ENCODE measurements around the gene CHP1.
"Not testable (repeated sequence)": the region's sequence is repeated elsewhere in the genome, so short reads cannot be mapped to it uniquely, and the experiment has no call there.

CHP1 gene

DNA sequence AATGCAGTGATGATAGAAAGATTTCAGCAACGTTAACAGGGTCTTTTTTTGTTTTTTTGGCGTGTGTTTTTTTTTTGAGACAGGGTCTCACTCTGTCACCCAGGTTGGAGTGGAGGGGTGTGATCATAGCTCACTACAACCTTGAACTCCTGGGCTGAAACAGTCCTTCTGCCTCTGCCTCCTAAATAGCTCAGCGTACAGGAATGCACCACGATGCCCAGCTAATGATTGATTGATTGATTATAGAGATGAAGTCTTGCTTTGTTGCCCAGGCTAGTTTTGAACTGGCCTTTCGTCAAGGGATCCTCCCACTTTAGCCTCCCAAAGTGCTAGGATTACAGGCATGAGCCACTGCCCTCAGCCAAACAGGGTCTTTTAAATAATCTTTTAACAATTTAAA lies 7.0 kb downstream of the CHP1 start:
- Histone ChIP-seq H3K27me3 (no peaks in the 10 kb centered on the region), H3K27ac (no peak overlapping the region), H3K4me3 (no peak overlapping the region), H3K9me3 (no peaks in the 10 kb centered on the region), H3K36me3 (peaks cover 0 to 13% (median 9%) of the 10 kb centered on the region in 3 donors), H3K4me1 (peaks cover 0 to 6% (median 0%) of the 10 kb centered on the region in 4 donors)
- intact Hi-C loops (cut with DNase I; ENCODE audit: low total_unique reads): no loop called here
- DNase-seq: no peak
- TF ChIP-seq, protein P1, sequence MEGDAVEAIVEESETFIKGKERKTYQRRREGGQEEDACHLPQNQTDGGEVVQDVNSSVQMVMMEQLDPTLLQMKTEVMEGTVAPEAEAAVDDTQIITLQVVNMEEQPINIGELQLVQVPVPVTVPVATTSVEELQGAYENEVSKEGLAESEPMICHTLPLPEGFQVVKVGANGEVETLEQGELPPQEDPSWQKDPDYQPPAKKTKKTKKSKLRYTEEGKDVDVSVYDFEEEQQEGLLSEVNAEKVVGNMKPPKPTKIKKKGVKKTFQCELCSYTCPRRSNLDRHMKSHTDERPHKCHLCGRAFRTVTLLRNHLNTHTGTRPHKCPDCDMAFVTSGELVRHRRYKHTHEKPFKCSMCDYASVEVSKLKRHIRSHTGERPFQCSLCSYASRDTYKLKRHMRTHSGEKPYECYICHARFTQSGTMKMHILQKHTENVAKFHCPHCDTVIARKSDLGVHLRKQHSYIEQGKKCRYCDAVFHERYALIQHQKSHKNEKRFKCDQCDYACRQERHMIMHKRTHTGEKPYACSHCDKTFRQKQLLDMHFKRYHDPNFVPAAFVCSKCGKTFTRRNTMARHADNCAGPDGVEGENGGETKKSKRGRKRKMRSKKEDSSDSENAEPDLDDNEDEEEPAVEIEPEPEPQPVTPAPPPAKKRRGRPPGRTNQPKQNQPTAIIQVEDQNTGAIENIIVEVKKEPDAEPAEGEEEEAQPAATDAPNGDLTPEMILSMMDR (IDR thresholded peaks at IDR 0.05): no peak

DNA sequence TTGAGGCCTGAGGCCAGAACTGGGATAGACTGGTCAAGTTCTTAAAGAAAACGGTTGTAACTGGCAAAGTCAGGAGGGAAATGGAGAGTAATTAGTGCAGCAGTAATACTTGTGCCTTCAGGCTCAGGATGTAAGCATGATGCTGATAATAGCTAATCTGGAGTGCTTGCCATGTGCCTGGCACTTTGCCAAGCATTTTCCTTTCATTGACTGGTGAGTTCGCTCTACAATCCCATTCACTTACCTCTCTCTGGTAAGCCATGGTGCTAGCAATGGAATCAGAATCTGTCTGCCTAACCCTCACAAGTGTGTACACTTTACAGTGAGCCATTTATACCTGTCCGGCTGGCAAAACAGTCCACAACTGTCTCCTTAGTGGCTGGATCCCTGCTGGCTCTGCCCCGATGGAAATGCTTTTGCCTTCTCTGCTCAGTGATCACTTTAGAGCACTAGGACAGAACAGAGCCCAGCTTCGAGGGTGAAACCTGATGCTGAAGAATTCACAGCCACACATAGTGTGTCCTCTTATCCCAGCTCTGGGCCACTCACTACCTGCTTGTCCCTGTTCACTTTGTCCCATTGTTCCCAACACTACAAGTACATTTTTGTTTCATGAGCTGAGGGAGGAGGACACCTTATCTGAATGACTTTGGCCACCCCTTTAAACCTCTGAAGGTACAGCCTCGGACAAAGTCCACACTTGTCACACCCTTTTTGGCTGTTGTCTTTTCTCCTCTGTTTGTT lies 10.3 kb downstream of the CHP1 start:
- intact Hi-C loops (cut with DNase I; ENCODE audit: low total_unique reads): no loop called here
- TF ChIP-seq, protein P1 (IDR thresholded peaks at IDR 0.05): no peak
- no peaks in the 10 kb centered on the region for H3K27me3 ChIP-seq
- H3K27ac ChIP-seq: no peak overlapping the region
- H3K9me3 ChIP-seq: no peaks in the 10 kb centered on the region
- H3K4me1 ChIP-seq: no peaks in the 10 kb centered on the region
- no peak overlapping the region for H3K4me3 ChIP-seq
- H3K36me3 ChIP-seq: peaks cover 21 to 39% (median 22%) of the 10 kb centered on the region in 3 donors
- no peak for DNase-seq

DNA sequence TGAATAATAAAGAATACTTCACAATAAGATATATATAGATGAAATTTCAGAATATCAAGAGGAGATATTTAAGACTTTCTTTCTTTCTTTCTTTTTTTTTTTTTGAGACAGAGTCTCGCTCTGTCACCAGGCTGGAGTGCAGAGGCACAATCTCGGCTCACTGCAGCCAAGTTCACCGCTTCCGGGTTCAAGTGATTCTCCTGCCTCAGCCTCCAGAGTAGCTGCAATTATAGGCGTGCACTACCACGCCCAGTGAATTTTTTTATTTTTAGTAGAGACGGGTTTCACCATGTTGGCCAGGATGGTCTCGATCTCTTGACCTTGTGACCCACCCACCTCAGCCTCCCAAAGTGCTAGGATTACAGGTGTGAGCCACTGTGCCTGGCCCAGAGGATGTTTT lies 19.7 kb downstream of the CHP1 start:
- not testable (repeated sequence) for DNase-seq, H3K27me3 ChIP-seq
- intact Hi-C loops (cut with DNase I; ENCODE audit: low total_unique reads): loop anchor here (10.0 kb wide), 1 partner anchor 1146 kb away; the partner anchor contains the start of gene BMF

DNA sequence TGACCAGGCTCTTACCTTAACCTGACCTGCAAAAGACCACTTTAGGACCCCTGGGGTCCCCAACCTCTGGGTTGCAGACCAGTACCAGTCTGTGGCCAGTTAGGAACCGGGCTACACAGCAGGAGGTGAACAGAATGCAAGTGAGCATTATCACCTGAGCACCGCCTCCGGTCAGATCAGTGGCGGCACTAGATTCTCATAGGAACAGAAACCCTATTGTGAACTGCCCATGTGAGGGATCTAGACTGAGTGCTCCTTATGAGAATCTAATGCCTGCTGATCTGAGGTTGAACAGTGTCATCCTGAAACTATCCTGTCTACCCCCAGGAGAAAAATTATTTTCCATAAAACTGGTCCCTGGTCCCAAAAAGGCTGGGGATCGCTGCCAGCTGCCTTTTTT lies 20.3 kb downstream of the CHP1 start:
- H3K36me3 ChIP-seq: peaks cover 12 to 24% (median 19%) of the 10 kb centered on the region in 3 donors
- no peak overlapping the region for H3K4me3 ChIP-seq
- TF ChIP-seq, protein P1 (IDR thresholded peaks at IDR 0.05): no peak
- no peaks in the 10 kb centered on the region for H3K27me3 ChIP-seq
- no peak overlapping the region for H3K27ac ChIP-seq
- DNase-seq: no peak
- no peaks in the 10 kb centered on the region for H3K4me1 ChIP-seq
- no peaks in the 10 kb centered on the region for H3K9me3 ChIP-seq
- intact Hi-C loops (cut with DNase I; ENCODE audit: low total_unique reads): loop anchor here (10.0 kb wide), 1 partner anchor 1147 kb away; the partner anchor contains the start of gene BMF

More for the DNA sequence above, 19.7 kb downstream of the CHP1 start:
- peaks cover 12 to 28% (median 20%) of the 10 kb centered on the region in 3 donors for H3K36me3 ChIP-seq
- not testable (repeated sequence) for H3K9me3 ChIP-seq, H3K27ac ChIP-seq, H3K4me3 ChIP-seq, H3K4me1 ChIP-seq

DNA sequence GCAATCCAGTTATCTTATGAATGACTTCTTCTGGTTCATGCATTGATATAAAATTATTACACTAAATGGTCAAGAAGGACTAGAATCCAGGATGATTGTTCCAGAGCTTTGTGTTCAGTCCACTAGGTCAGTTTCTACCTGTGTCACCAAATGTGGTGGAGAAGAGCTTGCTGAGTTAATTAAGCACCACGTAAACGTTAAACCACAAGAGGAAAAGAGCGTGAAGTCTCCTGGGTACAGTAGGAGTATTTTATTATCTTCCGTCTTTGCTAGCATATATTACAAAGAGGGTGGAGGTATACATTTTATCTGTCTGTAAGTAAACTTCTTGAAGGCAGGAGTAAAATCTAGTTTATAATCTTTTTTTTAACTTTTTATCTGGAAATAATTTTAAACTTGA lies 23.5 kb downstream of the CHP1 start:
- intact Hi-C loops (cut with DNase I; ENCODE audit: low total_unique reads): loop anchor here (10.0 kb wide), 1 partner anchor 1150 kb away; the partner anchor contains the start of gene BMF
- TF ChIP-seq, protein P1 (IDR thresholded peaks at IDR 0.05): no peak
- no peak overlapping the region for H3K27ac ChIP-seq
- DNase-seq: no peak
- H3K9me3 ChIP-seq: no peaks in the 10 kb centered on the region
- H3K36me3 ChIP-seq: peaks cover 22 to 36% (median 22%) of the 10 kb centered on the region in 3 donors
- no peaks in the 10 kb centered on the region for H3K4me1 ChIP-seq
- H3K27me3 ChIP-seq: no peaks in the 10 kb centered on the region
- H3K4me3 ChIP-seq: no peak overlapping the region

DNA sequence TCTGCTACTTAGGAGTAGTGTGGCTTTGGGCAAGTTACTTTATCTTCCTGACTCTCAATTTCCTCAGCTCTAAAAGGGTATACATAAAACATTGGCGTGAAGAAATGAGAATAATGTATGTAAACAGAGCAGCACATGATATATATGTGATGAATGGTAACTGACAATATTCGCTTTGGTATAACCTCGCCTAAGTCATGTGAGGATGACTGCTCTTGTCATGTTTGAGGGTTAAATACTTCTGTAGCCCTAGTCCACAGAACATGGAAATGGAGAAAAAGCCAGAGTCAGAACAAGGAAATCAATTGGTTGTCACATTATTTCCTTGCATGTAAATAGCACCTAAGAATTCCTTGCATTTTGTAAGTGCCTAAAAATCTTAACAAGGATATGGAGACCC lies 25.0 kb downstream of the CHP1 start:
- Histone ChIP-seq H3K4me1 (no peaks in the 10 kb centered on the region), H3K27me3 (no peaks in the 10 kb centered on the region), H3K4me3 (no peak overlapping the region), H3K36me3 (peaks cover 17 to 36% (median 22%) of the 10 kb centered on the region in 3 donors), H3K9me3 (no peaks in the 10 kb centered on the region), H3K27ac (no peak overlapping the region)
- intact Hi-C loops (cut with DNase I; ENCODE audit: low total_unique reads): loop anchor here (10.0 kb wide), 1 partner anchor 1151 kb away; the partner anchor contains the start of gene BMF
- TF ChIP-seq, protein P1 (IDR thresholded peaks at IDR 0.05): no peak
- DNase-seq: no peak

All from tibial artery (tissue), 4 donors.